SKM-1 treated with dmso at 0.1 percent for 144 hours (cell line): Measurements from ENCODE around the gene OR52B6.
"Not testable (repeated sequence)": the region's sequence is repeated elsewhere in the genome, so short reads cannot be mapped to it uniquely, and the experiment has no call there.

ENCODE experiments used
- DNase-seq: peaks from one replicate; lab custom pipeline; 2025; ENCODE audit not compliant: unreplicated experiment; lab: John Stamatoyannopoulos, UW

Gene OR52B6

DNA sequence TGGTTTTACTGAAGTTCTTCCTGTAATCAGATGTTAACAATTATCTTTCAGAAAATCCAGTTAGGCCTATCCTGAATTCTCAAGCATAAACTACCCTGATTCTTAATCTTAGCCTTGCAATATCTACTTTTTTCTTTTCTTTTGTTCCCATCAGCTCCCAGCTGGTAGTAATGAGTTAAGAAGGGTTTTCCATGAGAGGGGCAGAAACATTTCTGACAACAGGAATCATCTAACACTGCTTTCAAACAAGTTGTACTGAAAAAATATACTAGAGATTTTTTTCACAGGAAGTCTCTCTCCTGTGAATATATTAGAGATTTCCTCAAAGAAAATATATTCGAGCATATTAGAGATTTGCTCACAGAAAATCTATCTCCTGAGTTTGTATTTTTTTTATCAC, 12.5 kb downstream of the OR52B6 start:
- no peak for DNase-seq

DNA sequence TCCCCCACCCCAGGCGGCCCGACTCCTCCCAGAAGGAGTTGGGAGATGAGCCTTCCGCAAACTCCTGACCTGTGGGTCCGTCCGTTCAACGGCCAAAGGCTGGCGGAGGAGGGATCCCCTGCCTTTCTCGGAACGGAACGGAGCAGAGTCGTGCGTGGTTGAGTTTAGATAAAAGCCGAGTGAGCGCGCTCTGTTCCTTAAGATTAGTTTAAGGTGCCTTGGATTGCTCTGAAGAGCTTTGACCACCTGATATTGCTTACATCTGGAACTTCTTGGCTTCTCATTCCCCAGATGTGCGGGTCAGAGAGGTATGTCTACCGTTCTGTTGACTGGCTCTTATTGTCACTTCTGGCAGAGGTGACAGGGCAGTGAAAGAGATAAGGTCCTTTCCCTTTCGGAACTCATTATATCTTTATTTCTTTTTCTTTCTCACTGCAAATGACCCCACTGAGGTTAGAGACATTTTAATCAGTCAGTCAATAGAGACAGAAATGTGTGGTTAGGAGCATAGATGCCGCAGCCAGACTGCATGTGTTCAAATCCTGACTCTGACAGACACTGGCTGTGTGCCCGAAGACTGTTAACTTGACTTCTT, 16.0 kb downstream of the OR52B6 start, which contains the start of gene TRIM6:
TSS of gene TRIM6 (plus strand) at position 31 of the 595 bp plus-strand sequence. CDS start at position 292, 261 bp downstream.
- DNase-seq = no peak

DNA sequence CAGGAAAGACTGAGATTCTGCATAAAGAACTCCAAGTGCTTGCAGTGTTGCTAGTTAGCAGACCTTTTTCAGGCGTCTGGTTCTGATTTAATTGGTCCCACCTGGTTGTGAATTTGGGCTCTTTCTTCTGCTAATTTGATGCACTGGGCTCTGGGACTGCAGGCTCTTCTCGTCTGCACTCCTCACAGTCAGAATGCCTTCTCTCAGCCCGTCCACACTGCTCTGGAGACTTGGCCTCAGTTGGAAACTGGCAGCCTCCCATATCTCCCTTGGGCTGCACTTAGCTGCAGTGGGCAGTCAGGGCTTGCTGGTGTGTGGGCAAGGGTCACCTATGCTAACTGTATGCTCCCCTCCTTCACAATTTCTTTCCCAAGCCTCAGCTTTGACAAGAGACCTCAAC, 17.3 kb downstream of the OR52B6 start:
- no peak for DNase-seq

DNA sequence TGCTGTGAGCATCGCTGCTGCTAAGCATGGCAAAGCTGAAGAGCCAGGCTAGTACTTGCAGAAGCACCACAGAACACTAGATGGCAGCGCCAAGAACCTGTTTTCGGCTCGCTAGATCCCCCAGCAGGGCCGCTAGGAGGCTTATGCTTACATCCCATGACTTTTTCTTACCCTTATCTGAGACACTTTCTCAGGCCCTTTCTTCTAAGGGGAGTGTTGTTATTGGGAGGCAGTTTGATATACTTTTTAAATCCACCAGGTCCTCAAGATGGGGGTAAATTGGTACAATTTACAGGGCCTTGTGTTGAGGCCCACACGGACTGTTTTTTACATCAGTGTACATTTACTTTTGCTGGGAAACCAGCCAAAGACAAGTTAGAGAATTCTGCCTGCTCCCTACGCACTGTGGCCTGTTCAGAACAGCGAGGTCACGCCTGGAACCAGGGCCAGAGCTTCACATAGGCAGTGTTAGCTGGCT, 19.7 kb downstream of the OR52B6 start:
- peak; percentile 21 for DNase-seq

DNA sequence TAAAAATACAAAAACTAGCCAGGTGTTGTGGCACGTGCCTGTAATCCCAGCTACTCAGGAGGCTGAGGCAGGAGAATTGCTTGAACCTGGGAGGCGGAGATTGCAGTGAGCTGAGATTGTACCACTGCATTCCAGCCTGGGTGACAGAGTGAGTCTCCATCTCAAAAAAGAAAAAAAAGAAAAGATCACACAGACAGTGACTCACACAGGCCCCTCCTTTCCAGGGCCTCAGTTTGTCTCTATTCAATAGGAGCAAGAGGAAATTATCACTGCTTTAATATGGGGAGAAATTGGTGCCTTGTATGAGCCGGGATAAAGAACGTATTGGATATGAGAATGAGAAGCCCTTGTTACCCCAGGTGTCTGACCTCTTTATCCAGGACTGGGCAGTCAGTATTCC, 22.1 kb downstream of the OR52B6 start:
- not testable (repeated sequence) for DNase-seq

DNA sequence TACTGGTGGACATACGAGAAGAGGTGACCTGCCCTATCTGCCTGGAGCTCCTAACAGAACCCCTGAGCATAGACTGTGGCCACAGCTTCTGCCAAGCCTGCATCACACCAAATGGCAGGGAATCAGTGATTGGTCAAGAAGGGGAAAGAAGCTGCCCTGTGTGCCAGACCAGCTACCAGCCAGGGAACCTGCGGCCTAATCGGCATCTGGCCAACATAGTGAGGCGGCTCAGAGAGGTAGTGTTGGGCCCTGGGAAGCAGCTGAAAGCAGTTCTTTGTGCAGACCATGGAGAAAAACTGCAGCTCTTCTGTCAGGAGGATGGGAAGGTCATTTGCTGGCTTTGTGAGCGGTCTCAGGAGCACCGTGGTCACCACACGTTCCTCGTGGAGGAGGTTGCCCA, 22.6 kb downstream of the OR52B6 start:
- DNase-seq = no peak

DNA sequence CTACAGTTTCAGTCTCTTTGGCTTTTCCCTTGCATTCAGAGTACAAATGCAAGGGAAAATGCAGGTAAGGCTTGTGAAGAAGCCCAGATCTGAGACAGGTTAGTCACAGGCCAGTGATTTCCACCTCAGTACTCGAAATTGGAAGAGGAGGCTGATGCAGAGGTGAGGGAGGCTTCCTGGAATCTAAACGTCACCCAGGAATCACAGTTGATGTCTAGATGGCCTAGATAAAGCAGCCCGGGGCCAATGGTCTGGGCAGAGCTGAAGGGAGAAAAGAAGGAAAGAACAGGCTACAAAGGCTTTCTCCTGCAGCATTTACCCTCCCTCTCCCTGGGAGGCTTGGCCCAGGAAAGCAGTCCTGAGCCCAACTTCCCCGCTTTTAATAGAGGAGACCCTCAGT, 24.2 kb downstream of the OR52B6 start:
- no peak for DNase-seq

DNA sequence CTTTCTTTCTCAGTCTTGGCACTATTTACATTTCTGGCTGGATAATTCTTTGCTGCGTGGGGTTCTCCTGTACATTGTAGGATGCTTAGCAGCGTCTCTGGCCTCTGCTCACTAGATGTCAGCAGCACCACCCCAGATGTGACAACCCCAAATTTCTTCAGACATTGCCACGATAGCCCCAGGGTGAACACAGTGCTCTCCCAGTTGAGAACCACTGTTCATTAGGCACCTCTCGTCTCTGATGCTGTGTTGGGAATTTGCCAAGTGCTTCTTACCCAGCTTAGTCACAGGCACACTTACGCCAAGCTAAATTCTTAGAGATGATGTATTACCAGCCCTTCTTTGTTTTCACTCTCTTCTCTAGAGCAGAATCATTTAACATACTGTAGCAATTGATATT, 25.2 kb downstream of the OR52B6 start:
- DNase-seq = no peak

DNA sequence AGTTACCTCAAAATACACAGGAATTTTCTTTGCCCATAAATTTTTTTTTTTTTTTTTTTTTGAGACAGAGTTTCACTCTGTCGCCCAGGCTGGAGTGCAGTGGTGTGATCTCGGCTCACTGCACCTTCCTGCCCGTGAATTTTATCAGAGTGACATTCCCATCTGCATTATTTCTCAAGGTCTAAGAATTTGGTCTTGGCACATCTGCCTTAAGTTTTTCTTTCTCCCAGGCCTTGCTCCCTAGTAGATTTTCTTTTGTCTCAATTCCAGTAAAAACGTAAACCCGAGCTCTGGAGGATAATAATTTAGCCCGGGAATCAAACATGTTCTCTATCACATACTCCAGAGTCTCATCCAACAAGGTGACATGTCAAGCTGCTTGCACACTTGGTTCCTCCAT, 28.1 kb downstream of the OR52B6 start:
- DNase-seq = no peak

DNA sequence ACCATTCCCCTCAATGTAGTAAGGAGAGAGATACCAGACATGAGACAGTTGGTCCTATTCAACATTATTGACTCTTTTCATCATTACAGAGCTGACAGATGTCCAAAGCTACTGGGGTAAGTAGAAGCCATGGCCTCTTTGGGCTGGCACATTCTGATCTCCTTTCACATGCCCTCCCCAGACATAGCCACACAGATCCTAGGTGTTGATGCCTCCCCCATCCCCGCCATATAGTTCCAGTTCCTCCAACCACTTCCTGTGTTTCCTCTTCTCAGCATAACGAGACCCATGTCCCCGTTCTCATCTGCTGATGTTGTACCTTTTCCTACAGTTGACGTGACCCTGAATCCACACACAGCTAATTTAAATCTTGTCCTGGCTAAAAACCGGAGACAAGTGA, 29.8 kb downstream of the OR52B6 start:
- no peak for DNase-seq

DNA sequence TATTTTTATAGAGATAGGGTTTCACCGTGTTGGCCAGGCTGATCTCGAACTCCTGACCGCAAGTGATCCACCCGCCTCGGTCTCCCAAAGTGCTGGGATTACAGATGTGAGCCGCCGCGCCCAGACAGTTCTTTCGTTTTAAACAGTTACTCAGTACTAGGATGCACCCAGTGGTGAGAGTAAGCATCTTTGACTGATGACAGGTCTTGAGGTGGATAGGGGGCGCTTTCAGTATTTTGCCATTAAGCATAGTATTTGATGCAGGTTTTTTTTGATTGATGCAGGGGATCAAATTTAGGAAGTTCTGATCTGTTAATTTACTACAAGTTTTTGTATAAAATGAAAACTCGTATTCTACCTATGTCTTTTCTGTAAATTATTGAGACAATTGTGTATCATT, 30.9 kb downstream of the OR52B6 start:
- no peak for DNase-seq

DNA sequence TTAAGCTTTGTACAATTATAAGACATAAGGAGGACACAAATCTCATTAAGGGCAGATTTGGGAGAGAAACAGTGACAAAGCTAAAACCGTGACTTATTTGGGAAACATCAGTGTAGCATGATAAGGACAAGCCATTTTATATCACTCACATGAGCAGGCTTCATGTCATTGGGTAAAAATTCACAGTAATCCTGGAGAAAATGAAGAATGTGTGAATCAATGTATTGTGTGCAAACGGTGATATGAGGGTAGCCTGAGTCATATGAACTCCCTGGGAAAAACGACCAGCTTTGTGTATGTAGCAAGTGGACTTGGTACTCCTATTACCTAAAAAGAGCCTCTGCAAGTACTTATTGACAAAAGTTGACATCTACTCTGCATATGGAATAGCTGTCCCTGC, 38.1 kb downstream of the OR52B6 start:
- DNase-seq = no peak

DNA sequence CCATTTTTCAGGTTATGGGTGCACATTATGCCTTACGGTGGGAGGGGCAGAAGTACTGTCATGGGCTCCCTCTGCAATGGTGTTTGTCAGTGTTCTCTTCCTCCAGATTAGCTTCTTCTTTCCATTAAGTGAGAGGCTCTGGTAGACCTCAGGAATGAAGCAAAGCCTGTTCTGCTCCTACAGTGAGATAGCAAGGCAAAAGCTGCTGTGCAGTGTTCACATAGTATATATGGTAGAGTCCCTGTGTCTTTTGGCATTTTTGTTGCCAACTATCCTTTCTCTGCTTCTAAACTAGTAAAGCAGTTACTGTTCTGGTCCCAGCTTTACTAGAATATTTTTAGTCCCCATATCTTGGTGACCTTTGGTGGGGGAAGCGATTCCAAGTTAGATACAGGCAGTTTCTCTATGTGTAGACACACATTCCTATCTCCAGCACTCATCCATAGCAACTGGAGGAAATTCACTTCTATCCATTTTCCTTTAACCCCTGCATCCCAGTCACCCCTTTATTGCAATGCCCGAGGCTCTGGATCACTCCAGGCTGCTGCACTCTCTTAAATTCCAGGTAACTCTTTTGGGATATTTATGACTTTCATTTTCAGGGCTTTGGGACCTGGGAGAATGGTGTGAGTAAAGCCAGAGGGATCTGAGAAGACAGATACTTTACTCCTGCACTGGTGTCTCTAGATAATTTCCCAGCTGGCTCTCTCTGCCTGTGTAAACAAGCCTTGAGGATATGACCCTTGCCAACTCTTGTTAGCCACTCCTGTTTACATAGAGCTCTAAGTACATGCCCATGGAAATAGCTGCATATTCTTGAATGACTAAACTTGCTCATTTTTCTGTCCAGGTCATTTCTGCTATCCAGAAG, 40.2 kb downstream of the OR52B6 start:
- DNase-seq = no peak

DNA sequence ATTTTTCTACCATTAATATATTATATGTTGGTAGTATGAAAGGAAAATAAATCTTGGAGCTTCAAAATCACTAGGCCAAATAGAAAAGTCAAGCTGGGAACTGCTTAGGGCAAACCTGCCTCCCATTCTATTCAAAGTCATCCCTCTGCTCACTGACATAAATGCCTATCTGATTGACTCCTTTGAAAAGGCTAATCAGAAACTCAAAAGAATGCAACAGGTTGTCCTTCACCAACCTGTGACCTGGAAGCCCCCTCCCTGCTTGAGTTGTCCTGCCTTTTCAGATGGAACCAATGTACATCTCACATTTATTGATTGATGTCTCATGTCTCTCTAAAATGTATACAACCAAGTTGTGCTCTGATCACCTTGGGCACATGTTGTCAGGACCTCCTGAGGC, 40.9 kb downstream of the OR52B6 start:
- DNase-seq = no peak

DNA sequence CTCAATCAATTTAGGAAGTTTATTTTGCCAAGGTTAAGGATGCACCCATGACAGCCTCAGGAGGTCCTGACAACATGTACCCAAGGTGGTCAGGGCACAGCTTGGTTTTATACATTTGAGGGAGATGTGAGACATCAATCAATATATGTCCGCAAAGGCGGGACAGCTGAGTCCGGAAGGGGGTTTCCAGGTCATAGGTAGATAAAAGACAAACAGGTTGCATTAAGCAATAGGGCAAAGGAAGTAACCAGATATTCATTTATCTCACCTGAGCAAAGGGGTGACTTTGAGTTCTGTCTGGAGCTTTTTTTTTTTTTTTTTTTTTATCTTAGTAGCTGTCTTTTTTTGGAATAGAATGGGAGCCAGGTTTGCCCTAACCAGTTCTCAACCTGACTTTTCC, 42.1 kb downstream of the OR52B6 start:
- DNase-seq = no peak

DNA sequence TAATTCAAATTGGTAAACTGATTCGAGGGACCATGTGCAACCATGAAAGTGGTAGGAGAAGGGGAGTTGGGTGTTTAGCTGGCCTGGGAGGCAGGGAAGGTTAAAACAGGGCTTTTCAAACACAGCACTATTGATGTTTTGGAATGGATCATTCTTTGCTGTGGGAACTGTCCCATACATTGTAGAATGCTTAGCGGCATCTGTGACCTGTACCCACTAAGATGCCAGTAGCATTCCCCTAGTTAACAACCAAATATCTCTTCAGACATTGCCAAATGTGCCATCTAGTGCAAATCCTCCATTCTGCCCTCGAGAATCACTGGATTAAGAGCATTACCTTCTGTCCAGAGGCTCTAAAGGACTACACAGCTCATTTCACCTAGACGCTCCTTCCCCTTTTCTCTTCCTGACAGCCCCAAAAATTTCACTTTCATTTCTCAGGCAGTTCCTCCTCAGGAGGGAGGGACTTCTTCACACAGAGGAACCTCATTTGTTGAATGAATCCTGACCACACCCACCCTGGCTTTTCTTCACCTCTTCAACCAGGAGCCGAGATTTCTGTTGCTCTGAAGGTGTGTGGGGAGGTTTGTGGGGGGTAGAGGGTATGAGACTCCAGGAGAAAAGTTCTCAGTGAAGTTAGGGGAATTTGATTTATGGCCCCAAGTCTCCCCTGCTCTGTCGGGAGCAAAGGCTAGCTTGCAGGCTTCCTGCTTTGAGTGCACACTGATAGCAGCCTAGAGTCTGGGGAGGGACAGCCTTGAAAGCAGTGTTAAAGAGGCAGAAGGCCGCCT, 44.0 kb downstream of the OR52B6 start, which contains the start of gene TRIM34:
TSS of gene TRIM34 (plus strand) at position 513 of the 791 bp plus-strand sequence. CDS start 7,331 bp downstream, outside the sequence.
- peak; percentile 91 for DNase-seq

DNA sequence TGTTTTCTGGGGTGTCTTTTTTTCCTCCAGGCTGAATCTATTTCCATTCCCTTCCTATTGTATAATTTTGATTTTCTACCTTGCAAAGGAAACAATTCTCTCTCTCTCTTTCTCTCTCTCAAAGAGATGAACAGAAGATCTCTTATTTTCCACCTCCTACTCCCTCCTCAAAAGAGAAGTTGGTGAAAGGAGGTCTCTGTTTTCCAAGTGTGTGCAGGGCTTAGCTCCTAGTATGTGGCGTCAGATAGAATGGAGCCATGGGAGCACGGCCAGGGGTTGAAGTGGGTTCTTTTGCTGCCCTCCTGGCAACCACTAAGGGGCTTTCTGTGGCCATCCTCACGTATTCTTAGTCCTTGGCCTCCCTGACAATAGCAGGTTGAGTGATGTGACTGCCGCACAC, 44.6 kb downstream of the OR52B6 start:
- no peak for DNase-seq

DNA sequence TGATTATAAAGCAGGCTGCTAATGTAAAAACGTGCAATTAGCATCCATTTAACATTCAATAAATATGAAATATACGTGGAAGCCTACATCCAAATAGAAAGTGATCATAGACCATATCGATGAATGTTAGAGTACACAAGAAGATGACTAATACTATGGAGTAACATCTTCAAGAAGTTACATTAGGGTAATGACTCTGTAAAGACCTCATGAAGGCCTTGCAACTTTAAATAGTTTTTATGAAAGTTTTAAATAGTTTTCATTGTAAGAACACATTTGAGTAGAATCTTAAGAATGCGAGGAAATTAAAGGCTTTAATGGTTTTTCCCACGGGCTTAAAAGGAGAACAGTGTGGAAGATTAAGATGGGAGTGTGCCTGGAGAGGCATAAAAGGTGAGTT, 45.5 kb downstream of the OR52B6 start:
- no peak for DNase-seq

DNA sequence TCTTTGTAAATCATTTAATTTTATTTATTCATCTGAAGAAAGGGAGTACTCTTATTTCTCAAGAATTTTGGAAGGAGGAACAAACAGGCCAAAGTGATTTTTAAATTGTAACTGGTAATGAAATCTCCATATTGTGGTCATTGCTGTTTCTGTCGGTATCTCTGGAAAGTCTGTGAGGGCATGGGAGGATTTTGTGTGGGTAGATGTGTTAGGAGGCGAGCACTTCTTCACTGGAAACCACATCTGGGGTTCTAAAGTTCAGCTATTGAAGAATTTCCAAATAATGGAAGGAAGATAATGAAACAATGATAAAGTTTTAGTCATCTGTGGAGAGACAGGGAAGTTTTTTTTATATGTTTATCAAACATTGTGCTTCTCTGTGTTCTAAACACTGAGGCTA, 50.7 kb downstream of the OR52B6 start:
- no peak for DNase-seq
